Thymus (tissue), 14 donors: ENCODE data around the gene ONECUT2. TPM values are rescaled to one million over a fixed set of nuclear protein-coding genes. Genes with fewer than 3 reads are reported as not detected.
"Not testable (repeated sequence)": the region's sequence is repeated elsewhere in the genome, so short reads cannot be mapped to it uniquely, and the experiment has no call there.

Experiments used
- DNase-seq, 9 donors: peaks; one replicate each; pipeline ENCODE4 v3.0.0-alpha.2; 2013; ENCODE audit warnings: low spot score in 9 of 9, low read depth in 6 of 9, missing footprints in 1 of 9
- H3K27ac ChIP-seq, 2 donors: one replicate each; pipeline ENCODE4 v1.5.1; 2013; ENCODE audit warnings: control low read depth in 1 of 2, low read depth in 1 of 2, low read length in 1 of 2, mild to moderate bottlenecking in 1 of 2, moderate library complexity in 1 of 2
- H3K27me3 ChIP-seq, 2 donors: one replicate each; pipeline ENCODE4 v1.5.1; 2013; ENCODE audit warnings: low read length in 1 of 2; ENCODE audit not compliant: control insufficient read depth in 2 of 2, insufficient read depth in 1 of 2
- H3K36me3 ChIP-seq, 2 donors: one replicate each; pipeline ENCODE4 v1.5.1; 2013; ENCODE audit warnings: low read length in 1 of 2, mild to moderate bottlenecking in 1 of 2, moderate library complexity in 1 of 2; ENCODE audit not compliant: control insufficient read depth in 2 of 2, insufficient read depth in 2 of 2
- H3K4me1 ChIP-seq, 2 donors: one replicate each; pipeline ENCODE4 v1.5.1; 2013; ENCODE audit warnings: low read length in 2 of 2; ENCODE audit not compliant: control insufficient read depth in 2 of 2, insufficient read depth in 2 of 2
- H3K4me3 ChIP-seq, 2 donors: one replicate each; pipeline ENCODE4 v1.5.1; 2013; ENCODE audit warnings: low read length in 2 of 2, control low read depth in 1 of 2, mild to moderate bottlenecking in 1 of 2
- H3K9me3 ChIP-seq, 2 donors: one replicate each; pipeline ENCODE4 v1.5.1; 2013; ENCODE audit warnings: low read length in 1 of 2, mild to moderate bottlenecking in 1 of 2; ENCODE audit not compliant: control insufficient read depth in 2 of 2, insufficient read depth in 1 of 2
- WGBS: extraction: QIAGEN DNeasy Blood & Tissue Kit; methylation state at CpG from one replicate; pipeline ENCODE4 v1.1.7; 2013; 5-methylcytosine and 5-hydroxymethylcytosine counted together
- long read RNA-seq, 10 donors: transcript quantifications; one replicate each; lab custom pipeline, GENCODE V29; 2026
- polyA plus RNA-seq: library from polyadenylated mRNA; stranded (reverse); fragments of 200-250 nt; gene quantifications from one replicate; pipeline ENCODE4 v1.2.3, GENCODE V29; 2013
- total RNA-seq: library from RNA; stranded (reverse); fragments of 120-200 nt; gene quantifications from one replicate; pipeline ENCODE4 v1.2.4, GENCODE V29; 2013
- donor health status: healthy.

ONECUT2 gene
- total RNA-seq (under 0.01 TPM), polyA plus RNA-seq (0.02 TPM)
- long read RNA-seq, donor 1 = 0 reads
- long read RNA-seq, donor 2 = 0 reads
- long read RNA-seq, donor 3 = 0 reads
- long read RNA-seq, donor 4 = 0 reads
- long read RNA-seq, donor 5 = 0 reads
- long read RNA-seq, donor 6 = 0 reads
- long read RNA-seq, donor 7 = 0 reads
- long read RNA-seq, donor 8 = 0 reads
- long read RNA-seq, donor 9 = 0 reads
- long read RNA-seq, donor 10 = 0 reads

- no peak within 1 kb of the TSS for H3K27ac ChIP-seq
- no peaks in the 10 kb centered on the region for H3K36me3 ChIP-seq
- 2% methylated on average over 69 of the region's 69 CpGs for WGBS
- H3K27me3 ChIP-seq = peaks cover 94% of the 10 kb centered on the region in 2 donors
- H3K4me3 ChIP-seq = peak within 1 kb of the TSS; percentile 44 to 65
- DNase-seq = peak; percentile 18 to 85 (median 69)
- peaks cover 3 to 42% of the 10 kb centered on the region in 2 donors for H3K4me1 ChIP-seq
- H3K9me3 ChIP-seq = peaks cover 0 to 20% of the 10 kb centered on the region in 2 donors
These were observed at the start of gene ONECUT2 for GRCh38 chr18:57434536-57435494. Gene ONECUT2 (plus strand): TSS chr18:57435374. CDS start chr18:57435717, 343 bp downstream.

DNA sequence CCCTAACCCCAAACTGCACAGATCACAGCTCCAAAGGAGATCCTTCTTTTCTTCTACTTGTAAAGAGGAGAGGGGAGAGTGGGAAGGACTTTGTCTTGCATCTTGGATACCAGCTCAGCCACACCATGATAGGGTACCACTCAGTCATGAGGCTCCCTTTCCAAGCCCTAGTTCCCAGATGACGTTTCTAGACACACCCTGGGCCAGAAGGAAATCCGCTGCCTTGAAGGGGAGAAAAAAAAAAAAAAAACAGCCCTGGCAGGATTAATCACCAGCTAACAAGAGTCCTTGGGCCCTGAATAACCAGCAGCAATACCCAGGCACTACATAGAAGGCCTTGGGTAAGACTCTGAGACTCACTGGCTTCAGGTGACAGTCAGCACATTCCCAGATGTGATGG, 45.9 kb upstream of the ONECUT2 start:
- 78% methylated on average over 2 of the region's 2 CpGs for WGBS
- DNase-seq = no peak

GRCh38 chr18:57390044-57390443, 45.1 kb upstream of the ONECUT2 start:
- WGBS = 76% methylated on average over 3 of the region's 3 CpGs
- H3K9me3 ChIP-seq = no peaks in the 10 kb centered on the region

More for the DNA sequence above, 45.9 kb upstream of the ONECUT2 start:
- no peaks in the 10 kb centered on the region for H3K4me1 ChIP-seq
- H3K27me3 ChIP-seq = no peaks in the 10 kb centered on the region
- H3K9me3 ChIP-seq = no peaks in the 10 kb centered on the region
- H3K36me3 ChIP-seq = no peaks in the 10 kb centered on the region
- no peak overlapping the region for H3K27ac ChIP-seq
- H3K4me3 ChIP-seq = no peak overlapping the region

GRCh38 chr18:57394749-57395148, 40.4 kb upstream of the ONECUT2 start:
- not testable (repeated sequence) for DNase-seq, H3K27ac ChIP-seq, H3K27me3 ChIP-seq, H3K36me3 ChIP-seq, H3K4me3 ChIP-seq, H3K4me1 ChIP-seq, H3K9me3 ChIP-seq
- 98% methylated on average over 1 of the region's 1 CpG for WGBS

More at GRCh38 chr18:57390044-57390443, 45.1 kb upstream of the ONECUT2 start:
- Histone ChIP-seq H3K4me3 (no peak overlapping the region), H3K27me3 (no peaks in the 10 kb centered on the region), H3K27ac (no peak overlapping the region), H3K4me1 (no peaks in the 10 kb centered on the region), H3K36me3 (no peaks in the 10 kb centered on the region)
- DNase-seq = no peak

DNA sequence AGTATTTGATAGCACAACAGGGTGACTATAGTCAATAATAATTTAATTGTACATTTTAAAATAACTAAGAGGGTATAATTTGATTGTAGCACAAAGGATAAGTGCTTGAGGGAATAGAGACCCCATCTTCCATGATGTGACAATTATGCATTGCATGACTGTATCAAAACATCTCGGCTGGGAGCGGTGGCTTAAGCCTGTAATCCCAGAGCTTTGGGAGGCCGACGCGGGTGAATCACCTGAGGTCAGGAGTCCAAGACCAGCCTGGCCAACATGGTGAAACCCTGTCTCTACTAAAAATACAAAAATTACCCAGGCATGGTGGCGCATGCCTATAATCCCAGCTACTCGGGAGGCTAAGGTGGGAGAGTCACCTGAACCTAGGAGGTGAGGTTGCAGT, 38.3 kb upstream of the ONECUT2 start:
- not testable (repeated sequence) for H3K9me3 ChIP-seq, DNase-seq, H3K4me3 ChIP-seq, H3K4me1 ChIP-seq, H3K27ac ChIP-seq, H3K36me3 ChIP-seq, H3K27me3 ChIP-seq
- 97% methylated on average over 7 of the region's 7 CpGs for WGBS

- Histone ChIP-seq H3K36me3 (no peaks in the 10 kb centered on the region), H3K4me3 (no peak overlapping the region), H3K27ac (no peak overlapping the region), H3K27me3 (no peaks in the 10 kb centered on the region), H3K4me1 (no peaks in the 10 kb centered on the region), H3K9me3 (no peaks in the 10 kb centered on the region)
- WGBS = 79% methylated on average over 2 of the region's 2 CpGs
- no peak for DNase-seq
These were observed 37.6 kb upstream of the ONECUT2 start for GRCh38 chr18:57397440-57398132.

DNA sequence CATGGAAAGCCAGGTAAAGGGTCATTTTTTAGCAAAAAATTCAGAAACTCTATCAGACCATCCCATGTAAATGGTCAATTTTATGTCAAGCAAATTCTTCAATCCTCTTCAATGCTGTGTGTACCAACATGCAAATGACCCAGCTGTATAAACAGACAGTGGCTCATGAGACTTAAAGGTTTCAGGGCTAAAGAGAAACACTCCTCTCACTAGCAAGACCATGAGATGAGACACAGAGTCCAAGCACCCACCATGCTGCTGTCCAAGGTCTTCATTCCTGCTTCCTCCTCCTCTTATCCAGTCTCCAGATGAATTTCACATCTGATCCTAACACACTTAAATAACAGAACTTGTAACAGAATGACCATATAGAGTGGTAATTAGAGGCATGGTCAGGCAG, 30.8 kb upstream of the ONECUT2 start:
- no peaks in the 10 kb centered on the region for H3K9me3 ChIP-seq
- no peak for DNase-seq
- no peak overlapping the region for H3K27ac ChIP-seq
- H3K4me1 ChIP-seq = no peaks in the 10 kb centered on the region
- no peaks in the 10 kb centered on the region for H3K36me3 ChIP-seq
- no peak overlapping the region for H3K4me3 ChIP-seq
- no peaks in the 10 kb centered on the region for H3K27me3 ChIP-seq

DNA sequence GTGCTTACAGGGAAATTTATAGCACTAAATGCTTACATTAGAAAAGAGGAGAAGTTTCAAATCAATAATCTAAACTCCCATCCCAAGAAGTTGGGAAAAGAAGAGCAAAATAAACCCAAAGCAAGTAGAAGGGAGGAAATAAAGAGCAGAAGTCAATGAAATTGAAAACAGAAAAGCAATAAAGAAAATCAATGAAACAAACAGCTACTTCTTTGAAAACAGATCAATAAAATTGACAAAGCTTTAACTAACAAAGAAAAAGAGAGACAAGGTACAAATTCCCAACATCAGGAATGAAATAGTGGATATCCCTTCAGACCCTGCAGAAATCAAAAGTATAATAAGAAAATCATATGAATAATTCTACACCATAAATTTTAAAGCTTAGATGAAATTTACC, 25.5 kb upstream of the ONECUT2 start:
- no peaks in the 10 kb centered on the region for H3K4me1 ChIP-seq
- no peak overlapping the region for H3K4me3 ChIP-seq
- DNase-seq = no peak
- no peaks in the 10 kb centered on the region for H3K9me3 ChIP-seq
- H3K27ac ChIP-seq = no peak overlapping the region
- H3K36me3 ChIP-seq = no peaks in the 10 kb centered on the region
- no peaks in the 10 kb centered on the region for H3K27me3 ChIP-seq

GRCh38 chr18:57410749-57411148, 24.4 kb upstream of the ONECUT2 start:
- H3K27ac ChIP-seq = no peak overlapping the region
- H3K36me3 ChIP-seq = no peaks in the 10 kb centered on the region
- no peak overlapping the region for H3K4me3 ChIP-seq
- DNase-seq = no peak
- no peaks in the 10 kb centered on the region for H3K4me1 ChIP-seq
- H3K9me3 ChIP-seq = no peaks in the 10 kb centered on the region
- H3K27me3 ChIP-seq = no peaks in the 10 kb centered on the region
- 81% methylated on average over 3 of the region's 3 CpGs for WGBS
